Gastrocnemius medialis (tissue), 4 donors: ENCODE data around the gene C10orf71.

ENCODE experiments used
- CTCF ChIP-seq, 5 experiments: fragments of 450-650 bp in 3 of 5; fragments of 200-600 bp in 2 of 5; sonication (generic) in 2 of 5; IDR thresholded peaks in 4 of 5; conservative IDR thresholded peaks in 1 of 5; 1 replicate in 4 of 5; 2 replicates in 1 of 5; pipeline ENCODE4 v1.5.1; 2016 to 2019; ENCODE audit warnings: antibody characterized with exemption in 5 of 5, mild to moderate bottlenecking in 3 of 5, moderate library complexity in 3 of 5
- POLR2A ChIP-seq, 2 donors: fragments of 450-650 bp; IDR thresholded peaks; one replicate each; pipeline ENCODE4 v1.6.1; 2017; ENCODE audit warnings: antibody characterized with exemption in 2 of 2, mild to moderate bottlenecking in 2 of 2, moderate library complexity in 2 of 2

GRCh38 chr10:49298671-49298982, 343 bp upstream of the C10orf71 start:
- peak in 1 of 5 experiments; percentile 14 for TF ChIP-seq CTCF (IDR thresholded peaks at IDR 0.05 in 4 of 5, conservative IDR thresholded peaks at IDR 0.05 in 1 of 5)
- TF ChIP-seq POLR2A (IDR thresholded peaks at IDR 0.05) = no peak
